ENCODE results near the gene HIVEP3.

GRCh38 chr1:41711581-41711980 is 207.1 kb downstream of the HIVEP3 start:
- TF ChIP-seq CTCF (conservative IDR thresholded peaks at IDR 0.05; ENCODE audit: low read depth, low read length) (no peak), EZH2 (IDR thresholded peaks at IDR 0.05; ENCODE audit: borderline replicate concordance, low read depth, low read length, poor library complexity, severe bottlenecking) (no peak)
